ENCODE results near the gene ANGPT4. TPM values are rescaled to one million over a fixed set of nuclear protein-coding genes. Genes with fewer than 3 reads are reported as not detected.

The ANGPT4 gene
- total and polyA plus RNA-seq, 8 donors = 0.03 to 0.34 (median 0.18) TPM; not detected in 4

GRCh38 chr20:889932-890463 lies 26.1 kb downstream of the ANGPT4 start:
- Histone ChIP-seq H3K4me1 (peaks cover 0 to 8% (median 0%) of the 10 kb centered on the region in 3 donors), H3K27me3 (peaks cover 0 to 2% (median 0%) of the 10 kb centered on the region in 4 donors), H3K27ac (no peak overlapping the region), H3K36me3 (no peaks in the 10 kb centered on the region), H3K4me3 (no peak overlapping the region), H3K9me3 (no peaks in the 10 kb centered on the region)
- 54 to 56% methylated on average over 10 of the region's 10 CpGs for WGBS, 2 donors
- DNase-seq (peak in 1 of 6 donors; percentile 39), ATAC-seq (no peak), FAIRE-seq (no peak)
- no peak for TF ChIP-seq CTCF (IDR thresholded peaks at IDR 0.05)
- intact Hi-C loops (cut with DNase I) = no loop called here

- H3K9me3 ChIP-seq = no peaks in the 10 kb centered on the region
- no peak overlapping the region for H3K27ac ChIP-seq
- ATAC-seq (no peak), FAIRE-seq (no peak), DNase-seq (no peak)
- intact Hi-C loops (cut with DNase I) = no loop called here
- TF ChIP-seq CTCF (IDR thresholded peaks at IDR 0.05) = no peak
- WGBS, 2 donors = 62 to 69% methylated on average over 5 of the region's 5 CpGs
- no peaks in the 10 kb centered on the region for H3K36me3 ChIP-seq
- peaks cover 0 to 6% (median 0%) of the 10 kb centered on the region in 4 donors for H3K27me3 ChIP-seq
- no peak overlapping the region for H3K4me3 ChIP-seq
- peaks cover 0 to 8% (median 0%) of the 10 kb centered on the region in 3 donors for H3K4me1 ChIP-seq
Observed at GRCh38 chr20:889106-889505, 27.0 kb downstream of the ANGPT4 start.

- DNase-seq (peak in 1 of 6 donors; percentile 36), FAIRE-seq (no peak)
Observed at GRCh38 chr20:888057-888456, 28.1 kb downstream of the ANGPT4 start.

GRCh38 chr20:887137-887536 lies 29.0 kb downstream of the ANGPT4 start:
- TF ChIP-seq CTCF (IDR thresholded peaks at IDR 0.05) = no peak
- Histone ChIP-seq H3K9me3 (no peaks in the 10 kb centered on the region), H3K27ac (no peak overlapping the region), H3K4me3 (no peak overlapping the region), H3K4me1 (peaks cover 0 to 8% (median 0%) of the 10 kb centered on the region in 3 donors), H3K27me3 (peaks cover 0 to 6% (median 0%) of the 10 kb centered on the region in 4 donors), H3K36me3 (no peaks in the 10 kb centered on the region)
- ATAC-seq (no peak), DNase-seq (no peak), FAIRE-seq (no peak)
- intact Hi-C loops (cut with DNase I) = no loop called here
- 70 to 78% methylated on average over 2 of the region's 2 CpGs for WGBS, 2 donors

More at GRCh38 chr20:888057-888456, 28.1 kb downstream of the ANGPT4 start:
- 69 to 80% methylated on average over 2 of the region's 2 CpGs for WGBS, 2 donors
- intact Hi-C loops (cut with DNase I) = no loop called here
- no peak overlapping the region for H3K4me3 ChIP-seq
- no peaks in the 10 kb centered on the region for H3K9me3 ChIP-seq
- peaks cover 0 to 8% (median 0%) of the 10 kb centered on the region in 3 donors for H3K4me1 ChIP-seq
- no peak for TF ChIP-seq CTCF (IDR thresholded peaks at IDR 0.05)
- ATAC-seq = no peak
- H3K27me3 ChIP-seq = peaks cover 0 to 6% (median 0%) of the 10 kb centered on the region in 4 donors
- no peaks in the 10 kb centered on the region for H3K36me3 ChIP-seq
- no peak overlapping the region for H3K27ac ChIP-seq

Data from pancreas (tissue), 10 donors.